HG03378 (cell line): Measurements from ENCODE around the gene PRRG4.
"Not testable (repeated sequence)": the region's sequence is repeated elsewhere in the genome, so short reads cannot be mapped to it uniquely, and the experiment has no call there.

Experiments used
- ATAC-seq: cut with Tn5 transposase; IDR thresholded peaks from one replicate; pipeline ENCODE4 v1.9.1; 2021; ENCODE audit warnings: mild to moderate bottlenecking, moderate library complexity; ENCODE audit not compliant: unreplicated experiment

Gene PRRG4

DNA sequence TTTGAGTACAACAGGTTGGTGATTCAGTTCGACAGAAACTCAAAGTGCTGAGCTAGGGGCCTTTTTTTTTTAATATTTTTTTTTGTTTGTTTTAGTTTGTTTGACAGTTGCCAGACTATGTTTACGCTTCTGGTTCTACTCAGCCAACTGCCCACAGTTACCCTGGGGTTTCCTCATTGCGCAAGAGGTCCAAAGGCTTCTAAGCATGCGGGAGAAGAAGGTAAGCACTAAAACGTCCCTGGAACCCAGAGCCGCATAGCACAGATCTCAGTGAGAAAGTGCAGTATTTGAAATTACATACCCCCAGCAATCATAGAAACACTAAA, 649 bp downstream of the PRRG4 start:
- ATAC-seq, result no peak

DNA sequence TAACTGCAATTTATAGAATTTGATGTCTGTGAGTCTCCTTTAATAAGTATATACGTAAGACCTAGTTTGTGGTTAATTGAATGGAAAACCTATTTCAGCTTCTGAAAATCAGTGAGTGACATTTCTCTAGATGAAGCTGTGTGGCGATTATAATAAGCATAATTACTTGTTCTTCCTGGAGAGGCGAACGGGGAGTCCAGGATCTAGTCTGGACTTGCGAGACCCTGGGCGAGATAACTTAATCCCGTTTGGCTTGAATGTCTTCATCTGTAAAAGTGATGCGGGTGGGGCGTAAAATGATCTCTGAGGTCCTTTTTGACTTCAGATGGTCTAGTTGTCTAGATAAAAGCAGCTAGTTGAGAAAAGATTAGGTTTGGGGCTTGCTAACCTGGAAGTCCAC, 1.1 kb downstream of the PRRG4 start:
- no peak for ATAC-seq

- ATAC-seq, result no peak
These were observed 1.5 kb downstream of the PRRG4 start for GRCh38 chr11:32831221-32831620.

- ATAC-seq, result no peak
These were observed 4.2 kb downstream of the PRRG4 start for GRCh38 chr11:32833921-32834320.

DNA sequence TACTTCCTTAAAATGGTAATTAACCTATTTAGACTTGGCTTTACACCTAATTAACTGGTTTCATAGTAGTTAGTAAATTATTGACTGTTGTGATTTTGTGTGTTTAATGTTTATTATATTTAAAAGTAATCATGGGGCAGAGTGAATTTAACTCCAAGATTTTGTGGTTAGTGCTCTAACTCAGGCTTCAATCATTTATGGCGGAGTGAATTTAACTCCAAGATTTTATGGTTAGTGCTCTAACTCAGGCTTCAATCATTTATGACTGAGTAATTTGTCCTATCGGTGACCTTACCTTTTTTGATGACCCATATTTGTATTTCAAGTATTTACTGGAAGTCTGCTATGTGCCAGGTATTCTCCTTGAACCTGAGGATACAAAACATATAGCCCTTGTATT, 7.2 kb downstream of the PRRG4 start:
- ATAC-seq, result no peak

DNA sequence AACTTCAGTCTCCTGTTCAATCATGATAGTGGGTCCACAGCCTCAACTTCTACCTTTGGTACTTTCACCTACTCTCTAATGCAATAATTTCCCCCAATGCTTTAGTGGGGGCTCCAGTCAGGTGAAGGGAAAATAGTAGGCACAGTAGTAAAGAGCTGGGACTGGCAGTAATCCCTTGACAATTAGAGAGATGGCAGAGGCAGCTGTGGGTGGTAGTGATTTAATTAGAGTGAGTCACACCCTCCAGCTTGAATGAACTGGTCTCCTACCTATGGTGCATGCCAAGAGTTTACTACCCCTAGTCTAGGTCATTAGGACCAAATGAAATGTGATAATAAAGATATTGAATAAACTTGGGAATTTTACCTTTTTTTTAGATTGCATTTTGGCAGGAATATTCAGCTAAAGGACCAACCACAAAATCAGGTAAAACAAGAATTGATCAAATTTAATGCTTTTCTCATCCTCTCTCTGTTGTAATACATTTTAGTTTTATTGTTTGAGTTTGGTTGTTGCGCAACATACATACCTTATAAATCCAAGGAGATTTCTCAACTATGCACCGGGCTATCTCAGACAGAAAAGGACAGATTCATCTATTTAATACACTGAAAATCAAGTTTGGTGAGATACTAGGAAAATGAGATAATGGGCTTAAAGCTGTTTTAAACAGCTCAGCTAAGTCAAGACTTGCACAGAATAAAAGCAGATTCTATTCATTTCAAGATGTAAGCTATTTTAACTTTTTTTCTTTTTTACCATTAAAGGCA, 9.0 kb downstream of the PRRG4 start:
- no peak for ATAC-seq

GRCh38 chr11:32839308-32839707, 9.6 kb downstream of the PRRG4 start:
- no peak for ATAC-seq

DNA sequence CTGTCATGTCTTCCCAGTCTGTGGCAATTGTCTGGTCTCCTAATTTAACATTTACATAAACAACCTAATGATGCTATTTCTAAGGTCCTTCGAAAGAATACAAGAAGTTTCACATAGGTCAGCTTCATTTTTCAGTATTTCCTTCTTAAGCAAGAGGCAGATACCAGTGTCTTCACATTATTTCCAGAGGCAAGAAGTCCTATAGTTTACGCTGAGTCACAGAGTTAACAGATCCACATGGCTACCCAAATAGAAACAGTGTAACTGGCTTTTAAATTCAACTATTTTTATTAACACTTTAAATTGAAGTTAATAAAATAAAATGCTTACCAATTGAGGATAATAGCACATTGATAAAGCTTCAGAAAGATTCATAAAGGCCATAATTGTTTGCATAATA, 10.9 kb downstream of the PRRG4 start:
- ATAC-seq, result no peak

GRCh38 chr11:32843544-32843943, 13.8 kb downstream of the PRRG4 start:
- ATAC-seq, result no peak

DNA sequence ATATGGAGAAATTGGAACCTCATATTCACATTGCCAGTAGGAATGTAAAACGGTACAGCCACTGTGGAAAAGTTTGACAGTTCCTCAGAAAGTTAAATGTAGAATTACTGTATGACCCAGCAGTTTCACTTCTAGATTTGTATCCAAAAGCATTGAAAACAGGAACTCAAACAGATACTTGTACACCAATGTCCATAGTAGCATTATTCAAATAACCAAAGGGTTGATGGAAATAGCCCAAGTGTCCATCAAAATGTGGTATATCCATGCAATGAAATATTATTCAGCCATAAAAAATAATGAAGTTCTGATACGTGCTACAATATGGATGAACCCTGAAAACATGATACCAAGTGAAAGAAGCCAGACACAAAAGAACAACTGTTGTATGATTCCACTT, 17.8 kb downstream of the PRRG4 start:
- ATAC-seq, result no peak

DNA sequence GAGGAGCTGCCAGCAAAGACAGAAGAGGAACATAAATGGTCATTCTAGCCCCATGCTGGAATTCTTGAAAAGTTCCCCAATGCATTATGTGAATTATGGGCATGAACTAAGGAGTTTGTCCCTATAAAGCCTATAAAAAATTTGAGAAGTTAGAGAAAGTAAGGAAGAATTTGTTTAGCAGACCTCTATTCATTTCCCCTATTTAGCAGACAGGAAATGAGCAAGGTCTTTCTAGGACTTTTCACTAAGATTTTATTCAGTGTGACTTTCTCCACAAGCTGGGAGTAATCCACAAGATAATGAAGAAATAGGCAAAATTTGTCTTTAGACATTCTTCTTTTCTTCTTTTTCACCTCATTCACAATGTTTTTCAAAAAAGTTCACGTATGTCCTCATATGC, 20.0 kb downstream of the PRRG4 start:
- ATAC-seq, result no peak

DNA sequence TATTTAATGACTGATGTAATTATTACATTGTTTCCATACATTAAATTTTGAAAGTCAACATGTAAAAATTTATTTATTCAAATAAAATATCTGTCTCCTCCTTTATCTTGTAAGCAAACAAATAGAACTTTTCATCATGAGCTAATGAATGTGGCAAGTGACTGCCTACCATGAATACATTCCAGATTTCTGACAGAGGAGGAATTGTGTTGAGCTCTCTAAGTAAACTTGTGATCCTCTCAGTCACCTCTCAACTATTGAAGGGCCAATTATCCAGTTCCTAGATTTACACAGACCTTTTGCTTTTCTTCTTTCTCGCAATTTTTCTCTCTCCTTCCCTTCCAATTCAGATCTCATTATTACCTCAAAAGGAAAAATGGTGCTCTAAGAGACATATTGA, 21.5 kb downstream of the PRRG4 start:
- no peak for ATAC-seq

- ATAC-seq, result no peak
These were observed 22.5 kb downstream of the PRRG4 start for GRCh38 chr11:32852207-32852606.

DNA sequence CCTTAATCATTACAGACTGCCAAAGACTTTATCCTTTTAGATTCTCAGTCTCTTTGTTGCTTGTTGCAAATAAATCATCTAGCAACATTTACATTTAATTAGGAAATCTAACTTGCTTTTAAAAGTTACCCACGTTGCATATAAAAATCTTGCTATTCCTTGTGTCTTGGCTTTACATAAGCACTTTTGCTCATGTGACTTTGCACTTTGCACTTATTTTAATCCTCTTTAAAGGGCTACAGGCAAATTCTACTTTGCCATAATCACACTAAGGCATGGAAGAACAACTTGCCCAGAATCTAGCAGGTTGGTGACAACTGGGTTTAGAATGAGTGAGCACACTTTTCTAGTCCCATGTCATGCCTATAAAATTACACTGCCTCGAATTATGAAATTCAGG, 25.9 kb downstream of the PRRG4 start:
- ATAC-seq, result no peak

DNA sequence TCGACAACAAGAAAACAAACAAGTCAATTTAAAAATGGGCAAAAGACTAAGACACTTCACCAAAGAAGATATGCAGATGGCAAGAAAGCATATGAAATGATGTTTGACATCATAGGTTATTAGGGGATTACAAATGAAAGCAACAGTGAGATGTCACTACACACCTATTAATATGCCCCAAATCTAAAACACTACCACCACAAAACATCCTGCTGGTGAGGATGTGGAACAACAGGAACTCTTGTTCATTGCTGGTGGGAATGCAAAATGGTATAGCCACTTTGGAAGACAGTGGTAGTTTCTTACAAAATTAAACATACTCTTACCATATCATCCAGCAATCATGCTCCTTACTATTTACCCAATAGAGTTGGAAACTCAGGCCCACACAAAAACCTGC, 29.0 kb downstream of the PRRG4 start:
- ATAC-seq, result no peak

DNA sequence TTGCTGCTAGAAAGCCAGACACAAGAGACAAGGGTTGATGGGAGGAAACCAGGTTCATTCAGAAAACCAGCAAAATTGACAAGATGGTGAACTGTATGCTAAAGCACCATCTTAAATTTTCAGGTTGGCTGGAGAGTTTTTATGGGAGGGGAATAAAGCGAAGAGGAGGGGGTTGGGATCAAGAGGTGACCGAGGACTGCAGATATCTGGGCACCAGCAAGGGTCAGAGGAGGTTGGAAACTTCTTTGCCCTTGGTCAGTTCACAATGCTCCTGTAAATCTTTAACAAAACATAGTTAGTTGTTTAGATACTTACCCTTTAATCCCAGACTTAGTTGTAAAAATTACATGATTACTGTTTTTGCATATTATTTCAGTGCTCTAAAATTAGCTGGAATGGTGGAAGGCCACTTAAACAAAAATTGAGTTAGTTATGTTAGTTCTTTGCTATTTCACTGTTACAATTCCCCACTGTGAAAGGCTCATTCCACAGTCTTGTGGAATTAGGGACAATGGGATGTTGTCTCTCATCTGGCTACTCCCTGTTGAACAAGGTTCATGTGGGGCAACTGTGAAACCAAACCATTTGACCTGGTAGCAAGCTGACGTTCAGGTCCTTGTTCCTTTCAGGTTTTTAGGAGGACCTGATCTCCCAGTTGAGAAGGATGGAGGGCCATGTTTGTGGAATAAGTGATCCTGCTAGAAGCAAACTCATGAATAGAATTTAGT, 32.3 kb downstream of the PRRG4 start:
- no peak for ATAC-seq

DNA sequence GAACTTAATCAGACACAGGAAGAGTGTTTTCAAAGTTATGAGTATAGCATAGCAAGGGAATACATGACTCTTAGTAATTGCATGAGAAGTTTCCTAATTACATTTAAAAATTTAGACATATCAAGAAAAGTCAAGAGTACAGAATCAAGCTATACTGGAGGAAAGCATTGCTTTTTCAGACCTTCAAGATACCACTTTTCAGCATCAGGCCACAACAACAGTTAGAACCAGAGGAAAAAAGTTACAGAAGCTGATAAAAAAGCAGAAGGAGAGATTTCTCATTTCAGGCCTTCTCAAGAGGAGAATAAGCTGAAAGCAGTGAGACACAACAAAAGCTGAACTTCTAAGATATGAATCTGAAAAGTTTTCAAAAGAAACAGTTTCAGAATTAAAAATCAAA, 34.8 kb downstream of the PRRG4 start:
- no peak for ATAC-seq

DNA sequence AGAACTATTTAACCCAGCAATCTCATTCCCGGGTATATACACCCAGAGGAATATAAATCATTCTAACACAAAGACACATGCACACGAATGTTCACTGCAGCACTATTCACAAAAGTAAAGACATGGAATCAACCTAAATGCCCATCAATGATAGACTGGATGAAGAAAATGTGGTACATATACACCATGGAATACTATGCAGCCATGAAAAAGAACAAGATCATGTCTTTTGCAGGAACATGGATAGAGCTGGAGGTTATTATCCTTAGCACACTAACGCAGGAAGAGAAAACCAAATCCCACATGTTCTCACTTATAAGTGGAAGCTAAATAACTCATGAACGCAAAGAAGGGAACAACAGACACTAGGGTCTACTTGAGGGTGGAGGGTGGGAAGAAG, 39.0 kb downstream of the PRRG4 start:
- not testable (repeated sequence) for ATAC-seq

DNA sequence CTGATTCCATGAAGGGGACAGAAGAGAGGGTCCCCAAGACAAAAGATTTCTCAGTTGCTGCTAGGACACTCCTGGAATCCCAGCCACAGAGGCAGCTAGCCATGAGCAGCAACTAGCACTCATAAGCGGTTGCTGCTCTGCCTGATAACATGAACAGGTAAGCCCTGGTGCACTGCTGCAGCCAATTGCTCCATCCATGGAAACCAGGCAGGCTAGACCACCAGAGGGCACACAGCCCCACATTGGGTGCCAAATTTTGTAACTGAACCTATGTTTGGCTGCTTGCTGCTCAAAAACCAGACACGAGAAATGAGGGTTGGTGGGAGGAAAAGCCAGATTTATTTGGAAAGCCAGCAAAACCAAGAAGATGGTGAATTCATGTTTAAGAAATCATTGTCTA, 40.9 kb downstream of the PRRG4 start:
- ATAC-seq, result no peak

DNA sequence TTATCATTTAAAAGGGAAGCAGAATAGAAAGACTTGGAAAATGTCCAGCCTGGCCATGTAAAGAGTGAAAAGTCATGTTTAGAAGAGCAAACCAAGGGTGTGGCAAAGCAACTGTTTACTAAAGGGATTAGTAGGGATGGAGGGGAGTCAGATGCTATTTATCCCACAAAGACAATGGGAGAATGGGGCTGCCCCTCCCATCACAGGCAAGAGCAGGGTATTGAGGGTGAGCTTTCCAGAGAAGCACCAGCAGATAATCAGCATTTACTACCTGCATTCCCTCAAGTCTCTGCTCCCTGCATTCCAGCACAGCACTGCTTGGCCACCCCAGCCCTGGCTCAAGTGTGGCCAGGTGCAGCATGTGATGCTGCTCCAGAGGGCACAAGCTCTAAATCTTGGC, 44.4 kb downstream of the PRRG4 start:
- no peak for ATAC-seq

DNA sequence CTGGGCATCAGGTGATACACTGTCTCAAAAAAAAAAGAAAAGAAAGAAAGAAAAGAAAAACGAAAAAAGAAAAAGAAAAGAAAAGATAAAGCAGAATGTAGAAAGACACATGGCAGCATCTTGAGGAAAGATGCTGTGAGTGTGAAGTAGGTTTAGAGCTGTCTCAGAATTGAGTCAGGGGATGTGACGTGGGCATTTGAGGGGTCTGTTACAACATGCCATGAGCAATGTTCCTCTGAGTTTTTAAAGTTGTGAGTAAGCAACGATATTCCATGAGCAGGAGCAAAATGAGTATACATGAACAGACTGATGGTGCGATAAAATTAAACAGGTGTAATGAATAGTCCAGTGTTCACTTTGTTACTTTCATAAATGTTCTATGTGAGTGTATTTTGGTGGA, 51.6 kb downstream of the PRRG4 start:
- ATAC-seq, result no peak

DNA sequence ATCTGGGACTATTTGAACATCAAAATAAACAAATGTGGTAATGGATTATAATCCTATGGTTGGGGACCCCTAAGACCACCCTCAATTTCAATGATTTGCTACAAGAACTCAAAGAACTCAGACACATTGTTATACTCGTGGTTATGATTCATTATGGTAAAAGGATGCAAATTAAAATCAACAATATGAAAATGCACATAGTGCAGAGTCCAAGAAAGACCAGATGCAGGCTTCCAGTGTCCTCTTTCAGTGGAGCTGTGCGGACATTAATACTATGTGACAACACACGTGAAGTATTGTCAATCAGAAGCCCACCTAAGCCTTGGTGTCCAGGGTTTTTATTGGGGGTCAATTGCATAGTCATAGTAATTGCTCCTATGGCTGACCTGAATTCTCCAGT, 53.7 kb downstream of the PRRG4 start:
- no peak for ATAC-seq

DNA sequence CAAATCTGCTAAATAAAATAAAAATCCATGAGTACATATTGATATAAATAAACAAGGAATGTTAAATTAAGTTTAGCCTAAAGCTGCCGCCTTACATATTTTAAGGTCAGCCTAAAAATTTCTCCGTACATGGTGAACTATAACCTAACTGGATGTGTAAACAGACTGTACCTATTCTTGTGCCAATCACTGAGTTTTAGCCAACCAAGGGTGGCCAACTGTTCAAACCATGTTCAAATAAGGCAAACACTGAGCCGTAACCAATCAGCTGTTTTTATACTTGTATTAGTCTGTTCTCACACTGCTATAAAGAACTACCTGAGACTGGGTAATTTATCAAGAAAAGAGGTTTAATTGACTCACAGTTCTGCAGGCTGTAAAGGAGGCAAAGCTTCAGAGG, 54.3 kb downstream of the PRRG4 start:
- ATAC-seq, result no peak
